ENCODE measurements around the gene CCDC51. TPM values are rescaled to one million over a fixed set of nuclear protein-coding genes. Genes with fewer than 3 reads are reported as not detected.
"Not testable (repeated sequence)": the region's sequence is repeated elsewhere in the genome, so short reads cannot be mapped to it uniquely, and the experiment has no call there.

Gene CCDC51
- total and polyA plus RNA-seq, 2 of the 13 experiments (the other 11 are each of a cell fraction or from before 2014, with no cell fraction given) = 18.1 to 29.4 TPM

DNA sequence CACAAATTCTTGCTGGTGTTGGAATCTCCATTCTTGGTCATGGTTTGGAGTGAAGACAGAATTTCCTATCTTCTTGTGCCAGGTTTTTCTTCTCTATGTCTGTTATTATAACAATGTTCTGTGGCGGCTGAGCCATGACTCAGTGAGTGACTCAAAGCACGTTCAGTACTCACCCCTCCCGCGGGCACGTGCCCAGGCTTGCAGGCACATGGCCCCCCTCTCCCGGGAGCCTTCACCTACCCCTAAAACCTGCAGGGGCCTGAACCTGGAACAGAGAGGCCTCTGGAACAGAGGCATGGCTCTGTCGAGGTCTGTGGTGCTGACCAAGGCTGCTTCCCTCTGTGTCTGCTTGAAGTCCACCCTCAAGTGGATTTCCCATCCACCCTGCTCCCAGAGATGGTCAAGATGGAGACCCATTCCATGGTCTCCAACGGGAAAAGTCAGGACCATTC is 37.6 kb downstream of the CCDC51 start (continued):
- TF ChIP-seq KDM2A (CRISPR knock-in tag; IDR thresholded peaks at IDR 0.05; ENCODE audit: borderline replicate concordance, low read depth) = no peak

DNA sequence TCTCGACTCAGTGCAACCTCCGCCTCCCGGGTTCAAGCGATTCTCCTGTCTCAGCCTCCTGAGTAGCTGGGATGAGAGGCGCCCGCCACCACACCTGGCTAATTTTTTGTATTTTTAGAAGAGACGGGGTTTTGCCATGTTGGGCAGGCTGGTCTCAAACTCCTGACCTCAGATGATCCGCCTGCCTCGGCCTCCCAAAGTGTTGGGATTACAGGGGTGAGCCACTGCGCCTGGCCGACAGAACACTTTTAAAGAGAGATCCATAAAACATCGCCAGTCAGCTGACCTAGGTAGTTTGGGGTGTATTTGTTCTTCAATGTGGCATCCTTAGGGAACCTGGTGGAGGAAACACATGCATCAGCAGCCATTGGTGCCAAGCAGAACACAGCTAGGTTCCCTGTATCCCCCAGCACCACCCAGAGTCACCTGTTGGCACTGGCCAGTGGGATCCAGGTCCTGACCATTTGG is 38.5 kb downstream of the CCDC51 start:
- ChIA-PET POLR2A (interaction anchor here (0.9 to 4.0 kb wide), 7 partner anchors 18 to 45 kb away, joined by 3 to 71 read pairs (median 22); partner anchors contain the start of genes CCDC51, PLXNB1 and TMA7), CTCF (ENCODE audit: low intra/inter-chr PET ratio, low total read pairs) (interaction anchor here (1.3 to 4.8 kb wide), 3 partner anchors 33 to 127 kb away, joined by 5 to 117 read pairs (median 9); partner anchors contain the start of genes CCDC51 and TMA7)
- intact Hi-C loops (cut with micrococcal nuclease; ENCODE audit: unreplicated experiment) = loop anchor here (1.0 to 2.0 kb wide), 2 partner anchors 35 to 127 kb away; no protein-coding TSS in a partner anchor
- DNase-seq (ENCODE audit: low spot score); H3K4me2 ChIP-seq (ENCODE audit: low read depth, low read length); H3K79me2 ChIP-seq (ENCODE audit: insufficient read depth, low read length); H3K27ac ChIP-seq (ENCODE audit: extremely low read length, insufficient read depth, low read length); H3K27me3 ChIP-seq (ENCODE audit: control insufficient read depth in 1 of 2, insufficient read depth in 2 of 2, low read length in 2 of 2); H3K9me3 ChIP-seq (ENCODE audit: low read length); ATAC-seq; H4K20me1 ChIP-seq (ENCODE audit: insufficient read depth, low read length); H2AFZ ChIP-seq (ENCODE audit: low read length); BruUV-seq (replicated peaks); H3K4me3 ChIP-seq (replicated peaks in 1 of 3; ENCODE audit: insufficient read depth in 1 of 3, low read depth in 2 of 3, low read length in 3 of 3); H3K9ac ChIP-seq (ENCODE audit: insufficient read depth, low read depth, low read length); FAIRE-seq: not testable (repeated sequence)
- WGBS (ENCODE audit: low lambda C conversion rate) = 100% methylated on average over 12 of the region's 12 CpGs
- in situ Hi-C loops (cut with HindIII; ENCODE audit: extremely low pct_ligation_motif_present, low pct_unique_long_range_greater_than_20kb) = loop anchor here (5.0 kb wide), 1 partner anchor 36 kb away; no protein-coding TSS in a partner anchor
- Histone ChIP-seq H3K36me3 (replicated peaks in 1 of 2; ENCODE audit: control insufficient read depth in 1 of 2, insufficient read depth in 2 of 2, low read length in 2 of 2) (peaks cover 26 to 32% of the 10 kb centered on the region in 2 experiments; a peak in 4 of 5 replicates), H3K4me1 (ENCODE audit: insufficient read depth, low read length) (peaks cover 17% of the 10 kb centered on the region)

DNA sequence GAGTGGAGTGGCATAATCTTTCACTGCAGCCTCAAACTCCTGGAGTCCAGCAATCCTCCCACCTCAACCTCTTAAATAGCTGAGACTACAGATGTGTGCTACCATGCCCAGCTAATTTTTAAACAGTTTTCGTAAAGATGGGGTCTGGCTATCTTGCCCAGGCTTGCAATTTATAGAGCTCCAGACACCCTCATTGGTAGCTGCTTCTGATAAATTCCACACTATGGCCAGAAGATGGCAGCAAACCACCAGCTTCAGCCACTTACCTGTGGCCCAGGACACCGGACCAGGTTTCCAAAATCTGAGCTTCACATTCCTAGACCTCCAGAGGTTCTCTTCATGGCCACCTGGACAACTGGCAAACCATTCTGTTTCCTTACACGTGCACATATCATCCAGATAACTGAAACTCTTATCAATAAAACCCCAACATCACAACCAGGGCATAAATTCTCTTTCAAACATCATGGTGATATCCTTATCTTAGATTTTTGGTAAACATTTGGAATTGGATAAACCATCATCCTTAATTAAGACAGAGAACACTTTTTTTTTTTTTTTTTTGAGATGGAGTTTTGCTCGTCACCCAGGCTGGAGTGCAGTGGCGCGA is 39.0 kb downstream of the CCDC51 start:
- in situ Hi-C loops (cut with HindIII; ENCODE audit: extremely low pct_ligation_motif_present, low pct_unique_long_range_greater_than_20kb) (loop anchor here (5.0 kb wide), 1 partner anchor 36 kb away; no protein-coding TSS in a partner anchor), intact Hi-C loops (cut with micrococcal nuclease; ENCODE audit: unreplicated experiment) (loop anchor here (1.0 to 2.0 kb wide), 2 partner anchors 35 to 126 kb away; no protein-coding TSS in a partner anchor)
- peaks cover 4% of the 10 kb centered on the region; the same call in 1 of the 2 replicates for H4K20me1 ChIP-seq (ENCODE audit: insufficient read depth, low read length)
- peak; percentile 87 for FAIRE-seq
- no peak overlapping the region for H2AFZ ChIP-seq (ENCODE audit: low read length)
- H3K27ac ChIP-seq (ENCODE audit: extremely low read length, insufficient read depth, low read length) = no peak overlapping the region
- POLR2A ChIA-PET = interaction anchor here (0.7 to 4.0 kb wide), 10 partner anchors 8 to 160 kb away, joined by 3 to 71 read pairs (median 8); partner anchors contain the start of genes CCDC51, PLXNB1, TMA7 and ZNF589
- ATAC-seq = peak; percentile 17
- no peak overlapping the region for H3K4me3 ChIP-seq (replicated peaks in 1 of 3; ENCODE audit: insufficient read depth in 1 of 3, low read depth in 2 of 3, low read length in 3 of 3)
- peaks cover 17% of the 10 kb centered on the region for H3K4me1 ChIP-seq (ENCODE audit: insufficient read depth, low read length)
- no peaks in the 10 kb centered on the region for H3K9me3 ChIP-seq (ENCODE audit: low read length)
- H3K36me3 ChIP-seq (replicated peaks in 1 of 2; ENCODE audit: control insufficient read depth in 1 of 2, insufficient read depth in 2 of 2, low read length in 2 of 2) = peaks cover 21 to 27% of the 10 kb centered on the region in 2 experiments; a peak in 4 of 5 replicates
- 70% methylated on average over 6 of the region's 6 CpGs for WGBS (ENCODE audit: low lambda C conversion rate)
- DNase-seq (ENCODE audit: low spot score) = peak; percentile 73
- H3K27me3 ChIP-seq (ENCODE audit: control insufficient read depth in 1 of 2, insufficient read depth in 2 of 2, low read length in 2 of 2) = no peaks in the 10 kb centered on the region
- no peak overlapping the region for H3K4me2 ChIP-seq (ENCODE audit: low read depth, low read length)
- no peak overlapping the region for H3K9ac ChIP-seq (ENCODE audit: insufficient read depth, low read depth, low read length)
- CTCF ChIA-PET (ENCODE audit: low intra/inter-chr PET ratio, low total read pairs) = interaction anchor here (1.3 to 4.8 kb wide), 3 partner anchors 34 to 127 kb away, joined by 5 to 117 read pairs (median 9); partner anchors contain the start of genes CCDC51 and TMA7
- no peaks in the 10 kb centered on the region for H3K79me2 ChIP-seq (ENCODE audit: insufficient read depth, low read length)
- BruUV-seq (replicated peaks) = TSS peak; percentile 25
- TF ChIP-seq KAT8 (CRISPR knock-in tag; IDR thresholded peaks at IDR 0.05) = 0 out of 2 replicates have a peak, but pooled peaks have one; percentile 17
- TF ChIP-seq HNRNPL (IDR thresholded peaks at IDR 0.05; ENCODE audit: low read depth, low read length) = no peak
- peak; percentile 86 for TF ChIP-seq RBM22 (optimal IDR thresholded peaks at IDR 0.05; ENCODE audit: low read length)
- TF ChIP-seq ZSCAN31 (CRISPR knock-in tag; IDR thresholded peaks at IDR 0.05; ENCODE audit: low read depth) = no peak
- no peak for TF ChIP-seq DPF2 (CRISPR knock-in tag; IDR thresholded peaks at IDR 0.05; ENCODE audit: borderline replicate concordance, low read depth)
- TF ChIP-seq ZNF773 (CRISPR knock-in tag; IDR thresholded peaks at IDR 0.05; ENCODE audit: borderline replicate concordance) = no peak
- TF ChIP-seq ZNF3 (CRISPR knock-in tag; IDR thresholded peaks at IDR 0.05) = peak; percentile 54; the same call in 1 of the 2 replicates
- TF ChIP-seq, protein P1, sequence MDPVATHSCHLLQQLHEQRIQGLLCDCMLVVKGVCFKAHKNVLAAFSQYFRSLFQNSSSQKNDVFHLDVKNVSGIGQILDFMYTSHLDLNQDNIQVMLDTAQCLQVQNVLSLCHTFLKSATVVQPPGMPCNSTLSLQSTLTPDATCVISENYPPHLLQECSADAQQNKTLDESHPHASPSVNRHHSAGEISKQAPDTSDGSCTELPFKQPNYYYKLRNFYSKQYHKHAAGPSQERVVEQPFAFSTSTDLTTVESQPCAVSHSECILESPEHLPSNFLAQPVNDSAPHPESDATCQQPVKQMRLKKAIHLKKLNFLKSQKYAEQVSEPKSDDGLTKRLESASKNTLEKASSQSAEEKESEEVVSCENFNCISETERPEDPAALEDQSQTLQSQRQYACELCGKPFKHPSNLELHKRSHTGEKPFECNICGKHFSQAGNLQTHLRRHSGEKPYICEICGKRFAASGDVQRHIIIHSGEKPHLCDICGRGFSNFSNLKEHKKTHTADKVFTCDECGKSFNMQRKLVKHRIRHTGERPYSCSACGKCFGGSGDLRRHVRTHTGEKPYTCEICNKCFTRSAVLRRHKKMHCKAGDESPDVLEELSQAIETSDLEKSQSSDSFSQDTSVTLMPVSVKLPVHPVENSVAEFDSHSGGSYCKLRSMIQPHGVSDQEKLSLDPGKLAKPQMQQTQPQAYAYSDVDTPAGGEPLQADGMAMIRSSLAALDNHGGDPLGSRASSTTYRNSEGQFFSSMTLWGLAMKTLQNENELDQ (CRISPR knock-in tag; IDR thresholded peaks at IDR 0.05; ENCODE audit: borderline replicate concordance) = no peak
- TF ChIP-seq EHMT2 (IDR thresholded peaks at IDR 0.05; ENCODE audit: borderline replicate concordance, low read depth, low read length) = no peak
- TF ChIP-seq RXRB (CRISPR knock-in tag; IDR thresholded peaks at IDR 0.05; ENCODE audit: borderline replicate concordance) = peak; percentile 43; the same call in 1 of the 2 replicates
- TF ChIP-seq HNRNPUL1 (IDR thresholded peaks at IDR 0.05; ENCODE audit: low read depth, low read length) = no peak

Measured in HepG2 (cell line).